GM21447 (cell line): Measurements from ENCODE around the gene DAPK1.

ENCODE experiments used
- ATAC-seq: cut with Tn5 transposase; IDR thresholded peaks from one replicate; pipeline ENCODE4 v1.9.1; 2021; ENCODE audit not compliant: unreplicated experiment

The DAPK1 gene

GRCh38 chr9:87587864-87588263, 90.2 kb downstream of the DAPK1 start:
- ATAC-seq, result no peak

GRCh38 chr9:87588339-87588738, 90.7 kb downstream of the DAPK1 start:
- ATAC-seq, result no peak

GRCh38 chr9:87590996-87591395, 93.3 kb downstream of the DAPK1 start:
- ATAC-seq, result no peak

- no peak for ATAC-seq
Observed at GRCh38 chr9:87592554-87593358, 95.1 kb downstream of the DAPK1 start.

- no peak for ATAC-seq
Observed at GRCh38 chr9:87593359-87593980, 95.8 kb downstream of the DAPK1 start.

GRCh38 chr9:87594194-87594593, 96.5 kb downstream of the DAPK1 start:
- no peak for ATAC-seq

- ATAC-seq, result no peak
Observed at GRCh38 chr9:87594662-87595061, 97.0 kb downstream of the DAPK1 start.

DNA sequence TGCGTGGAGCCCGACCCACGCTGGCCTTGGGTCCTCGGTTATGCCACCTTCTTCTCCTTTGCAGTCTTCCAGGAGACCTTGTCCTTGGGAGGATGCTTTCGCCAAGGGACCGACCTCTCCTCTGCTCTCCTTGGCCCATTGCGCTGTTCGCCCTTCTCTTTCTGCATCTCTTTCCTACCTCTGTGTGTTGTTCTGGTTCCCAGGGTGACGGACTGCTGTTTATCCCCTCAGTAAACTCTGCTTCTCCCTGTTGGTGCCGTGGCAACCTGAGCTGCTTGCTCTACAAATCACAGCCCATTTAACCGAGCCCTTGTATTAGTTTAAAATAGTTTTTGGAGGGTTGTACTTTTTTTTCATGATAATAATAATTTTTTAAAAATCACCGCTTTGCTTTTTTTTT, 97.9 kb downstream of the DAPK1 start:
- no peak for ATAC-seq

DNA sequence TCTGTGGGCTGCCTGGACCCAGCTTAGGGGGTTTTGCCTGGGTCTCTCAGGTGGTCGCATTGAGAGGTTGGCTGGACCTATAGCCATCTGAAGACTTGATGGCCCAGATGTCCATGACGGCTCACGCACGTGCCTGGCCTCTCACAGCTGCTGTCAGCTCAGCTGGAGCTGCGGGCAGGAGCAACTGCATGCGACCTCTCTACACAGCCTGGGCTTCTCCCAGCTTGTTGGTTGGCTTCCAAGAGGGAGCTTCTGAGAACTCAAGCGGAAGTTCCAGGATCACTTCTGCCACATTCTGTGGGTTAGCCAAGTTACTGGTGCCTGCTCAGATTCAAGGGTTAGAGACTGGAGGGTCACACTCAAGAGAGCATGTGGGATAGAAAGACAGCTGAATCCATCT, 99.2 kb downstream of the DAPK1 start:
- no peak for ATAC-seq

DNA sequence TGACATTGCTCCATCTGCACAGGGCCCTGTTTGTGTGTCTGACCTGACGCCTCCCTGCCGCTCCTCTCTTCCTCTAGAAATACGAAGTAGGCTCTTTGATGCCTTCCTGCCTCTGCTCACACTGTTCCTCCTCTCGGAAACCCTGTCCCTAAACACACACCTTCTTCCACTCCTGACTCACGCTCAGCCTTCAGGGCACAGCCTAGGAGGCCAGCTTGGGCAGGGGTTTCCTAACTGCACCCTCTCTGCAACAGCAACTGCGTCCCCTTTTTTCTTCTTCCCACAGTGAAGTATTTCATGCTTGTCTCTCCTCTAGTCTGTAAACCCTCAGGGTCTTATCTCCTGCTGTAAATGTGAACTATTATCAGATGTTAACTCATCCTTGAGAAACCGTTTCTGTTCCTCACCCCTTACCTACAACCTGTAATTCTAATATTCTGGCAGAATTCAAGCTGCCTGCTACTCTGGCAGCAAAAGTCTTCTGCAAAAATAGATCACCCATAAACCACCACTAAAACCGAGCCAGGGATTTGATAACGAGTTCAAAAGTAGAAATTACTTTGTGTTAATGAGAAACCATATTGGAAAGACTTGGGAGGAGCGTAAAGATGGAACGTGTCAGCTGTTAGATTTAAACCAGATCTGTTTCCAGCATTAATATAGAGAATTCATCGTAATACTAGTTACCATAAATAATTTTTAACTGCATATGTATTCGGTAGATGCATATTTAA, 100.2 kb downstream of the DAPK1 start:
- ATAC-seq, result no peak

GRCh38 chr9:87599901-87600610, 102.4 kb downstream of the DAPK1 start:
- no peak for ATAC-seq

- no peak for ATAC-seq
Observed at GRCh38 chr9:87601176-87601575, 103.5 kb downstream of the DAPK1 start.

- no peak for ATAC-seq
Observed at GRCh38 chr9:87601595-87601994, 103.9 kb downstream of the DAPK1 start.

- ATAC-seq, result no peak
Observed at GRCh38 chr9:87602933-87603643, 105.4 kb downstream of the DAPK1 start.

GRCh38 chr9:87603854-87604490, 106.3 kb downstream of the DAPK1 start:
- no peak for ATAC-seq

GRCh38 chr9:87604886-87605588, 107.4 kb downstream of the DAPK1 start:
- ATAC-seq, result no peak

- ATAC-seq, result no peak
Observed at GRCh38 chr9:87605676-87606075, 108.0 kb downstream of the DAPK1 start.

GRCh38 chr9:87606841-87607521, 109.3 kb downstream of the DAPK1 start:
- no peak for ATAC-seq

DNA sequence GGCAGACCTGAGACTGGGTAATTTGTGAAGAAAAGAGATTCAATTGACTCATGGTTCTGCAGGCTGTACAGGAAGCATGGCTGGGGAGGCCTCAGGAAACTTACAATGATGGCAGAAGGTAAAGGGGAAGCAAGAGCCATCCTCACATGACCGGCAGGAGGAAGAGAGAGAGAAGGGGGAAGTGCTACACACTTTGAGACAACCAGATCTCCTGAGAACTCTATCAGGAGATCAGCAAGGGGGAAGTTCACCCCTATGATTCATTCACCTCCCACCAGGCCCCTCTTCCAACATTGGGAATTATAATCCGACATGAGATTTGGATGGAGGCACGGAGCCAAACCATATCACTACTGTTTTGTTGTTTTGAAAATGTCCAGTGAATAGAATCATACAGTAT, 110.2 kb downstream of the DAPK1 start:
- no peak for ATAC-seq
